Upper lobe of left lung (tissue), 6 donors: Measurements from ENCODE around the gene PLEKHA8. TPM values are rescaled to one million over a fixed set of nuclear protein-coding genes. Genes with fewer than 3 reads are reported as not detected.
A peak's percentile ranks its signal among the peaks of the same experiment; 100 is the strongest.

ENCODE experiments used
- ATAC-seq, 2 donors: fragments of 200-7000 bp; cut with Tn5 transposase; one replicate each; pipeline ENCODE4 v1.9.1; 2022; ENCODE audit warnings: mild to moderate bottlenecking in 2 of 2, moderate library complexity in 2 of 2; ENCODE audit not compliant: low FRiP score in 2 of 2
- DNase-seq, 2 donors: peaks; one replicate each; pipeline ENCODE4 v3.0.0-alpha.2; 2019 to 2020
- H3K27ac ChIP-seq, 4 donors: fragments of 200-600 bp; sonication (generic); one replicate each; pipeline ENCODE4 v1.5.1; 2016 to 2019
- H3K27me3 ChIP-seq, 4 donors: fragments of 200-600 bp; sonication (generic); one replicate each; pipeline ENCODE4 v1.5.1; 2017 to 2019
- H3K36me3 ChIP-seq, 4 donors: fragments of 200-600 bp; sonication (generic); one replicate each; pipeline ENCODE4 v1.5.1; 2016 to 2019
- H3K4me1 ChIP-seq, 4 donors: fragments of 200-600 bp; sonication (generic); one replicate each; pipeline ENCODE4 v1.5.1; 2018 to 2019
- H3K4me3 ChIP-seq, 4 donors: fragments of 200-600 bp; sonication (generic); one replicate each; pipeline ENCODE4 v1.5.1; 2017 to 2019; ENCODE audit warnings: mild to moderate bottlenecking in 2 of 4, moderate library complexity in 1 of 4
- H3K9me3 ChIP-seq, 4 donors: fragments of 200-600 bp; sonication (generic); one replicate each; pipeline ENCODE4 v1.5.1; 2018 to 2019
- CTCF ChIP-seq, 6 experiments: fragments of 450-650 bp in 4 of 6; fragments of 200-600 bp in 2 of 6; sonication (generic) in 2 of 6; IDR thresholded peaks; one replicate each; pipeline ENCODE4 v1.5.1; 2016 to 2019; ENCODE audit warnings: antibody characterized with exemption in 6 of 6
- EP300 ChIP-seq, 4 donors: sonication (generic); formaldehyde crosslinking; IDR thresholded peaks; one replicate each; pipeline ENCODE4 v1.5.1; 2017; ENCODE audit warnings: antibody characterized with exemption in 4 of 4, control low read depth in 2 of 4
- POLR2A ChIP-seq, 4 donors: fragments of 450-650 bp; IDR thresholded peaks; one replicate each; pipeline ENCODE4 v1.5.1; 2016 to 2017; ENCODE audit warnings: antibody characterized with exemption in 4 of 4, mild to moderate bottlenecking in 2 of 4
- POLR2AphosphoS5 ChIP-seq, 2 donors: sonication (generic); formaldehyde crosslinking; IDR thresholded peaks; one replicate each; pipeline ENCODE4 v1.5.1; 2017; ENCODE audit warnings: antibody characterized with exemption in 2 of 2
- WGBS, 2 donors: methylation state at CpG; one replicate each; pipeline ENCODE4 v1.1.5; 2017 to 2018; 5-methylcytosine and 5-hydroxymethylcytosine counted together
- total RNA-seq, 6 donors: library from RNA; depleted of rRNA in 4 of 6; stranded (reverse); fragments of >200 nt in 4 of 6; gene quantifications; one replicate each; pipeline versions ENCODE4 v1.1.0 to v1.2.1, GENCODE V29; 2016 to 2021
- donor health status: DM: no; HTN: no; CAD: no; lungs with moderate emphysema.
- donor health status: DM: no; HTN: yes; CAD: no; lungs with severe emphysema.

The PLEKHA8 gene
- total RNA-seq, 6 donors from 2014 or later, result 5.8 to 22.0 (median 10.8) TPM

GRCh38 chr7:30173058-30173897 lies 145.1 kb downstream of the PLEKHA8 start:
- Histone ChIP-seq H3K9me3 (no peaks in the 10 kb centered on the region), H3K27me3 (no peaks in the 10 kb centered on the region), H3K27ac (peak overlapping the region in 2 of 4 donors; percentile 23 to 31), H3K36me3 (no peaks in the 10 kb centered on the region), H3K4me1 (peaks cover 11 to 28% (median 23%) of the 10 kb centered on the region in 4 donors), H3K4me3 (no peak overlapping the region)
- 56 to 75% methylated on average over 10 to 13 of the region's 13 CpGs for WGBS, 2 donors
- DNase-seq, result peak in 1 of 2 donors; percentile 53
- peak; percentile 75 to 87 for TF ChIP-seq POLR2AphosphoS5 (IDR thresholded peaks at IDR 0.05)
- TF ChIP-seq CTCF (IDR thresholded peaks at IDR 0.05), result no peak
- peak in 1 of 4 donors; percentile 48 for TF ChIP-seq EP300 (IDR thresholded peaks at IDR 0.05)
- ATAC-seq, result peak; percentile 57 to 65

- H3K27ac ChIP-seq, result no peak overlapping the region
- no peaks in the 10 kb centered on the region for H3K9me3 ChIP-seq
- ATAC-seq (no peak), DNase-seq (no peak)
- peaks cover 11 to 32% (median 21%) of the 10 kb centered on the region in 4 donors for H3K4me1 ChIP-seq
- no peaks in the 10 kb centered on the region for H3K27me3 ChIP-seq
- 50 to 59% methylated on average over 3 of the region's 3 CpGs for whole genome bisulfite sequencing, 2 donors
- TF ChIP-seq POLR2A (IDR thresholded peaks at IDR 0.05) (no peak), CTCF (IDR thresholded peaks at IDR 0.05) (no peak), POLR2AphosphoS5 (IDR thresholded peaks at IDR 0.05) (no peak), EP300 (IDR thresholded peaks at IDR 0.05) (no peak)
- no peak overlapping the region for H3K4me3 ChIP-seq
- no peaks in the 10 kb centered on the region for H3K36me3 ChIP-seq
These were observed 147.0 kb downstream of the PLEKHA8 start for GRCh38 chr7:30175180-30175579.

GRCh38 chr7:30175636-30176147 lies 147.5 kb downstream of the PLEKHA8 start:
- no peak for ATAC-seq
- WGBS, 2 donors, result 83 to 87% methylated on average over 7 of the region's 7 CpGs
- Histone ChIP-seq H3K36me3 (no peaks in the 10 kb centered on the region), H3K9me3 (no peaks in the 10 kb centered on the region), H3K4me1 (peaks cover 6 to 27% (median 17%) of the 10 kb centered on the region in 4 donors), H3K27ac (no peak overlapping the region), H3K4me3 (no peak overlapping the region), H3K27me3 (no peaks in the 10 kb centered on the region)
- TF ChIP-seq POLR2AphosphoS5 (IDR thresholded peaks at IDR 0.05) (no peak), EP300 (IDR thresholded peaks at IDR 0.05) (no peak), POLR2A (IDR thresholded peaks at IDR 0.05) (no peak), CTCF (IDR thresholded peaks at IDR 0.05) (no peak)
- DNase-seq, result no peak

- Histone ChIP-seq H3K9me3 (no peaks in the 10 kb centered on the region), H3K4me3 (no peak overlapping the region), H3K36me3 (no peaks in the 10 kb centered on the region), H3K27ac (no peak overlapping the region), H3K4me1 (peaks cover 3 to 24% (median 15%) of the 10 kb centered on the region in 4 donors), H3K27me3 (no peaks in the 10 kb centered on the region)
- DNase-seq, result no peak
- ATAC-seq, result peak in 1 of 2 donors; percentile 53
- 73 to 76% methylated on average over 4 to 6 of the region's 6 CpGs for WGBS, 2 donors
- no peak for TF ChIP-seq POLR2AphosphoS5 (IDR thresholded peaks at IDR 0.05)
- TF ChIP-seq POLR2A (IDR thresholded peaks at IDR 0.05), result no peak
- TF ChIP-seq EP300 (IDR thresholded peaks at IDR 0.05), result no peak
These were observed 148.4 kb downstream of the PLEKHA8 start for GRCh38 chr7:30176463-30177109.

GRCh38 chr7:30177186-30177585 lies 149.0 kb downstream of the PLEKHA8 start:
- Histone ChIP-seq H3K36me3 (no peaks in the 10 kb centered on the region), H3K9me3 (no peaks in the 10 kb centered on the region), H3K4me3 (no peak overlapping the region), H3K27ac (peak overlapping the region in 2 of 4 donors; percentile 7 to 33), H3K27me3 (no peaks in the 10 kb centered on the region), H3K4me1 (peaks cover 3 to 21% (median 13%) of the 10 kb centered on the region in 4 donors)
- TF ChIP-seq POLR2A (IDR thresholded peaks at IDR 0.05) (no peak), EP300 (IDR thresholded peaks at IDR 0.05) (no peak), CTCF (IDR thresholded peaks at IDR 0.05) (no peak), POLR2AphosphoS5 (IDR thresholded peaks at IDR 0.05) (no peak)
- DNase-seq (no peak), ATAC-seq (no peak)
- 92 to 96% methylated on average over 5 of the region's 5 CpGs for WGBS, 2 donors
